Measurements from ENCODE around the gene NEGR1.

The NEGR1 gene

GRCh38 chr1:71566413-71566812 lies 715.9 kb downstream of the NEGR1 start:
- H3K27me3 ChIP-seq (ENCODE audit: insufficient read depth, low read length) = no peaks in the 10 kb centered on the region
- no peaks in the 10 kb centered on the region for H3K36me3 ChIP-seq (ENCODE audit: insufficient read depth, low read length)

GRCh38 chr1:71565831-71566230 lies 716.5 kb downstream of the NEGR1 start:
- Histone ChIP-seq H3K4me1 (ENCODE audit: insufficient read depth, low read length) (peaks cover 2% of the 10 kb centered on the region), H3K27me3 (ENCODE audit: insufficient read depth, low read length) (no peaks in the 10 kb centered on the region), H3K4me3 (ENCODE audit: low read length) (no peak overlapping the region), H2AFZ (ENCODE audit: low read depth, low read length) (no peak overlapping the region), H3K9me3 (ENCODE audit: low read length) (no peaks in the 10 kb centered on the region), H3K36me3 (ENCODE audit: insufficient read depth, low read length) (no peaks in the 10 kb centered on the region)

More at GRCh38 chr1:71566413-71566812, 715.9 kb downstream of the NEGR1 start:
- Histone ChIP-seq H2AFZ (ENCODE audit: low read depth, low read length) (no peak overlapping the region), H3K4me3 (ENCODE audit: low read length) (no peak overlapping the region), H3K4me1 (ENCODE audit: insufficient read depth, low read length) (peaks cover 2% of the 10 kb centered on the region), H3K9me3 (ENCODE audit: low read length) (no peaks in the 10 kb centered on the region)

DNA sequence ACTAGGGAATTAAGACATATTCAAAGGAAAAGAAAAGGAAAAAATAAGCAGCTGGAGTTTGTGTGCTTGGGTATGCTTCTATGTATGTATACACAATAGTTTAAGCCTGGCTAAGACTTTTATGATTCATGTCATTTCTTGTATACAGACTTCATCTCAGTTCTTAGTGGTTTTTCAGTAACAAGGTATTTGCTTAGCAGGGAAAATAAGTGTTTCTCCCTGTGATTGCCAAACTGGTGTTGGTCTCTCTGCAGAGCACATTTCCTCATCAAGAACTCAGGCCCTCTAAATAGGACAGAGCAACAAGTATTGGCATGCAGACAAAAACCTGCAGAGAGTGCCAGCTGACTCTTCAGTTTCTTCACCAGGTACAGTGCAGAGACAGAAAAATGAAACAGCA lies 717.1 kb downstream of the NEGR1 start:
- Histone ChIP-seq H3K36me3 (ENCODE audit: insufficient read depth, low read length) (no peaks in the 10 kb centered on the region), H3K9me3 (ENCODE audit: low read length) (no peaks in the 10 kb centered on the region), H3K27me3 (ENCODE audit: insufficient read depth, low read length) (no peaks in the 10 kb centered on the region), H3K4me3 (ENCODE audit: low read length) (no peak overlapping the region), H3K4me1 (ENCODE audit: insufficient read depth, low read length) (peaks cover 2% of the 10 kb centered on the region), H2AFZ (ENCODE audit: low read depth, low read length) (no peak overlapping the region)

DNA sequence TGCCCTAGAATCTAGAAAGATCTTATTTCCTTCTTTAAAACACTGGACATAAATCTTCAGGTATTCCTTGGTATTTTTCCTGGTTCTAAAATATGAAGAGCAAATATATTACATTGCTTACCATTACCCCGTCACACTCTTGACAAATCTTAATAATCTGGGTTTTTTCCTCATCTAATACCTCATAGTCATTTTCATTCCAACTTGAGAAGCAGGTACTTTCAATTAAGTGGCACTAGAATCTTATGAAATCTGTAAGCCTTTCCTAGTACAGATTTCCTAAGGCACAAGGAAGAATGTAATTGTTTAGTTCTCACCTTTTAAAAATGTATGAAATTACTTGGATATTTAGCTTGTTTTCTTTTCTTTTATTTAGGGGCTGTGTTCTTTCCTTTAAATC lies 720.0 kb downstream of the NEGR1 start:
- H3K27me3 ChIP-seq (ENCODE audit: insufficient read depth, low read length) = no peaks in the 10 kb centered on the region
- H3K36me3 ChIP-seq (ENCODE audit: insufficient read depth, low read length) = no peaks in the 10 kb centered on the region
- no peak overlapping the region for H2AFZ ChIP-seq (ENCODE audit: low read depth, low read length)
- H3K4me1 ChIP-seq (ENCODE audit: insufficient read depth, low read length) = no peaks in the 10 kb centered on the region
- H3K4me3 ChIP-seq (ENCODE audit: low read length) = no peak overlapping the region
- H3K9me3 ChIP-seq (ENCODE audit: low read length) = no peaks in the 10 kb centered on the region

DNA sequence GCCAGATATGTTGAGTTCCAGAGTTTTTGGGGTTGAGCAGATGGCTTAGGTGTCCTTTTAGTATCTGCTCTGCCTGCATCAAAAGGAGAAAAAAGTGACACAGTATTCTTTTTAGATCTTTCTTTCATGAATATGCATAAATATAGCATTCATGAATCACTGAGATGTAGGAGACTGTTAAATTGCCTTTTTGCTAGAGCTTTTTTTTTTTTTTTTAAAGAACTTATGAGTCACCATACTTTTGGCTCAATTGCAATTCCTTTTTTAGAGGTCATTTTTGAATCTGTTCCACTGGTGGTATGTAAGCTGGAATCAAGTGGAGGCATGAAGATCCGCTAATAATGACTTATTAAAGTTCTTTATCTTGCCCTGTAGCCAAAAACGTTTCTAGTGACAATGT lies 720.6 kb downstream of the NEGR1 start:
- Histone ChIP-seq H3K27me3 (ENCODE audit: insufficient read depth, low read length) (no peaks in the 10 kb centered on the region), H3K9me3 (ENCODE audit: low read length) (no peaks in the 10 kb centered on the region), H3K4me3 (ENCODE audit: low read length) (no peak overlapping the region), H2AFZ (ENCODE audit: low read depth, low read length) (no peak overlapping the region), H3K36me3 (ENCODE audit: insufficient read depth, low read length) (no peaks in the 10 kb centered on the region), H3K4me1 (ENCODE audit: insufficient read depth, low read length) (no peaks in the 10 kb centered on the region)

DNA sequence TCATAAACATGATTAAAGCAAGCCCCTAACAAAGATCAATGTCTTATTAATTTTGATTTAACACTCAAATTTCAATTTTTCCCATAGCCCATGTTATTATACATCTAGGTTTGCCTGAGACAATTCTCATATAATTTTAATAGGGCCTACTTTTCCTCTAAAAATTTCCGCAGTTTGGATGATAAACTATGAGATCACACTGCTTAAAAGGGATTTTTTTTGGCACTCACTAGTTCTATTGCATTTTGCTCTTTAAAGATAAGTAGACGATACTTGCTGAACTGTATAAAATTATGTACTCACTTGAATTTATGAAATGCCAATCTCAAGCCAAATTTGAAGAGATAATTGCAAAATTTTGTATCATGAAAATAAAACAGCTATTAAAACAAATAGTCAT lies 721.1 kb downstream of the NEGR1 start:
- Histone ChIP-seq H3K27me3 (ENCODE audit: insufficient read depth, low read length) (no peaks in the 10 kb centered on the region), H3K4me1 (ENCODE audit: insufficient read depth, low read length) (no peaks in the 10 kb centered on the region), H3K36me3 (ENCODE audit: insufficient read depth, low read length) (no peaks in the 10 kb centered on the region), H3K4me3 (ENCODE audit: low read length) (no peak overlapping the region), H2AFZ (ENCODE audit: low read depth, low read length) (no peak overlapping the region), H3K9me3 (ENCODE audit: low read length) (no peaks in the 10 kb centered on the region)

- Histone ChIP-seq H3K36me3 (ENCODE audit: insufficient read depth, low read length) (no peaks in the 10 kb centered on the region), H3K4me1 (ENCODE audit: insufficient read depth, low read length) (no peaks in the 10 kb centered on the region), H3K9me3 (ENCODE audit: low read length) (no peaks in the 10 kb centered on the region), H3K27me3 (ENCODE audit: insufficient read depth, low read length) (no peaks in the 10 kb centered on the region), H3K4me3 (ENCODE audit: low read length) (no peak overlapping the region), H2AFZ (ENCODE audit: low read depth, low read length) (no peak overlapping the region)
These were observed 722.5 kb downstream of the NEGR1 start for GRCh38 chr1:71559880-71560279.

- Histone ChIP-seq H3K27me3 (ENCODE audit: insufficient read depth, low read length) (no peaks in the 10 kb centered on the region), H3K36me3 (ENCODE audit: insufficient read depth, low read length) (no peaks in the 10 kb centered on the region), H2AFZ (ENCODE audit: low read depth, low read length) (no peak overlapping the region), H3K4me1 (ENCODE audit: insufficient read depth, low read length) (no peaks in the 10 kb centered on the region), H3K9me3 (ENCODE audit: low read length) (no peaks in the 10 kb centered on the region), H3K4me3 (ENCODE audit: low read length) (no peak overlapping the region)
These were observed 725.2 kb downstream of the NEGR1 start for GRCh38 chr1:71557138-71557537.

GRCh38 chr1:71548398-71548890 lies 733.9 kb downstream of the NEGR1 start:
- Histone ChIP-seq H2AFZ (ENCODE audit: low read depth, low read length) (no peak overlapping the region), H3K4me1 (ENCODE audit: insufficient read depth, low read length) (no peaks in the 10 kb centered on the region), H3K27me3 (ENCODE audit: insufficient read depth, low read length) (no peaks in the 10 kb centered on the region), H3K36me3 (ENCODE audit: insufficient read depth, low read length) (no peaks in the 10 kb centered on the region), H3K4me3 (ENCODE audit: low read length) (no peak overlapping the region), H3K9me3 (ENCODE audit: low read length) (no peaks in the 10 kb centered on the region)

GRCh38 chr1:71542155-71542554 lies 740.2 kb downstream of the NEGR1 start:
- Histone ChIP-seq H3K4me3 (ENCODE audit: low read length) (no peak overlapping the region), H3K27me3 (ENCODE audit: insufficient read depth, low read length) (no peaks in the 10 kb centered on the region), H3K36me3 (ENCODE audit: insufficient read depth, low read length) (no peaks in the 10 kb centered on the region), H2AFZ (ENCODE audit: low read depth, low read length) (no peak overlapping the region), H3K4me1 (ENCODE audit: insufficient read depth, low read length) (peaks cover 6% of the 10 kb centered on the region), H3K9me3 (ENCODE audit: low read length) (no peaks in the 10 kb centered on the region)

DNA sequence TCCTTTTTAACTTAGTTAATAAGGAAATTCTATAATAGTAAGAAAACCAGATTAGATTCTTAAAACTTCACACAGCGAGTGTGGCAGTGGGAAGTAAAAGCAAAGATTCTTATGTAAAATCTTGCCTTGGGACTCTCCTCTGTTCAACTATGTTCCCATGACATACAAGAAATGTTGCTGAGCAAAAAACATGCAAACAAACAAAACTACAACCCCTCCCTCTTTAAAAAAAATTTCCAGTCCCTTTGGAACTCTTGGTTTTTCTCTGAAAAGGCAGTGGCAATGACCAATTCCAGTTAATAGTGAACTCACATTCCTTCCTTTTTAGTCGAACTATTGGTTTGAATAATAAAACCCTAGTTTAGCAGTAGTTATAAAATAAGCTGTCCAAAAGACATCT lies 748.4 kb downstream of the NEGR1 start:
- Histone ChIP-seq H3K4me3 (ENCODE audit: low read length) (no peak overlapping the region), H3K36me3 (ENCODE audit: insufficient read depth, low read length) (no peaks in the 10 kb centered on the region), H3K27me3 (ENCODE audit: insufficient read depth, low read length) (no peaks in the 10 kb centered on the region), H3K9me3 (ENCODE audit: low read length) (no peaks in the 10 kb centered on the region), H2AFZ (ENCODE audit: low read depth, low read length) (no peak overlapping the region), H3K4me1 (ENCODE audit: insufficient read depth, low read length) (peaks cover 10% of the 10 kb centered on the region)

GRCh38 chr1:71532343-71532742 lies 750.0 kb downstream of the NEGR1 start:
- Histone ChIP-seq H3K4me1 (ENCODE audit: insufficient read depth, low read length) (peaks cover 4% of the 10 kb centered on the region), H2AFZ (ENCODE audit: low read depth, low read length) (no peak overlapping the region), H3K27me3 (ENCODE audit: insufficient read depth, low read length) (no peaks in the 10 kb centered on the region), H3K36me3 (ENCODE audit: insufficient read depth, low read length) (no peaks in the 10 kb centered on the region), H3K4me3 (ENCODE audit: low read length) (no peak overlapping the region), H3K9me3 (ENCODE audit: low read length) (no peaks in the 10 kb centered on the region)

DNA sequence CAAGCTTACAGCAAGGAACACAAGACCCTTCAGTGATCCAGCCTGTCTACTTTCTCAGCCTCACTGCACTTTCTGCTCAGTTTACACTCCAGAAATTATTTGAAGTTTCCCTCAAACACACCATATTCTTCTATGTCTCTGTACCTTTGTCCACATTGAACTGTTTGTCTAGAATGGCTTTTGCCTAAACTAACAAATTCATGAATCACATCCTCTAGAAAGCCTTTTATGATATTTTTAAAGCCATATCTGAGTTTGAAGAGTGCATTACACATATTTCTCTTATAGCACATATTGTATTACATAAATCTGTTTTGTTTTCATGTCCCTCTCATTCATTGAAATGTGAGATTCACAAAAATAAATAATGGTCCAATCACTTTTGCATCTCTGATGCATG lies 755.5 kb downstream of the NEGR1 start:
- Histone ChIP-seq H3K9me3 (ENCODE audit: low read length) (no peaks in the 10 kb centered on the region), H3K4me3 (ENCODE audit: low read length) (no peak overlapping the region), H3K4me1 (ENCODE audit: insufficient read depth, low read length) (no peaks in the 10 kb centered on the region), H2AFZ (ENCODE audit: low read depth, low read length) (no peak overlapping the region), H3K36me3 (ENCODE audit: insufficient read depth, low read length) (no peaks in the 10 kb centered on the region), H3K27me3 (ENCODE audit: insufficient read depth, low read length) (no peaks in the 10 kb centered on the region)

DNA sequence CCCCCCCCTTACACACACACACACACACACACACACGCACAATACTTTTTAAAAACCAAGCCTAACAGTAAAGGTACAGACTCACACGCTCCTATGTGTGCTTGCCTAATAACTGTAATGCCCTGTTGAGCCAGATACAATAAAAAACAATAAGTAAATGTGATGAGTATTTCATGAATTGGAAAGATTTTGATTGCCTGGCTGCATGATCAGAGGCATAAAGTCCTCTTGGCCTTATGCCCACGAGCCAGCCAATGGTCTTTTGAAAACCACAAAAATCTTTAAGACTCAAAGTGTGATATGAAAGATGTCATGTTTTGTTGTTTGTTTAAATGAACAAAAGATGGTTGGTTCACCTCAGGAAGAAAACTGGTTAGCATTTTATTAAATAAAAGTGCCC lies 759.6 kb downstream of the NEGR1 start:
- no peak overlapping the region for H3K4me3 ChIP-seq (ENCODE audit: low read length)
- H2AFZ ChIP-seq (ENCODE audit: low read depth, low read length) = no peak overlapping the region
- H3K9me3 ChIP-seq (ENCODE audit: low read length) = no peaks in the 10 kb centered on the region
- no peaks in the 10 kb centered on the region for H3K4me1 ChIP-seq (ENCODE audit: insufficient read depth, low read length)
- no peaks in the 10 kb centered on the region for H3K27me3 ChIP-seq (ENCODE audit: insufficient read depth, low read length)
- H3K36me3 ChIP-seq (ENCODE audit: insufficient read depth, low read length) = no peaks in the 10 kb centered on the region
